ENCODE data around the gene RAI1.
"Not testable (repeated sequence)": the region's sequence is repeated elsewhere in the genome, so short reads cannot be mapped to it uniquely, and the experiment has no call there.

RAI1 gene

GRCh38 chr17:17681187-17681743 lies at the start of gene RAI1:
Gene RAI1, plus strand, starts transcription at chr17:17681458. Its CDS starts 111,491 bp downstream, at chr17:17792949.
- FAIRE-seq (no peak), DNase-seq (ENCODE audit: low spot score) (peak; percentile 87)

- DNase-seq (ENCODE audit: low spot score); FAIRE-seq: not testable (repeated sequence)
Measured at GRCh38 chr17:17632690-17633089, 48.6 kb upstream of the RAI1 start.

- no peak for DNase-seq (ENCODE audit: low spot score)
- no peak for FAIRE-seq
Measured at GRCh38 chr17:17633310-17633709, 47.9 kb upstream of the RAI1 start.

- FAIRE-seq (no peak), DNase-seq (ENCODE audit: low spot score) (no peak)
Measured at GRCh38 chr17:17635126-17635525, 46.1 kb upstream of the RAI1 start.

GRCh38 chr17:17635537-17636271 lies 45.6 kb upstream of the RAI1 start:
- not testable (repeated sequence) for FAIRE-seq; DNase-seq (ENCODE audit: low spot score)

GRCh38 chr17:17636272-17636885 lies 44.9 kb upstream of the RAI1 start:
- DNase-seq (ENCODE audit: low spot score) (no peak), FAIRE-seq (no peak)

- no peak for DNase-seq (ENCODE audit: low spot score)
- no peak for FAIRE-seq
Measured at GRCh38 chr17:17638467-17638866, 42.8 kb upstream of the RAI1 start.

- DNase-seq (ENCODE audit: low spot score); FAIRE-seq: not testable (repeated sequence)
Measured at GRCh38 chr17:17639661-17640270, 41.5 kb upstream of the RAI1 start.

- FAIRE-seq = no peak
- peak; percentile 74 for DNase-seq (ENCODE audit: low spot score)
Measured at GRCh38 chr17:17641621-17642409, 39.4 kb upstream of the RAI1 start.

GRCh38 chr17:17645148-17645547 lies 36.1 kb upstream of the RAI1 start:
- FAIRE-seq; DNase-seq (ENCODE audit: low spot score): not testable (repeated sequence)

- FAIRE-seq (no peak), DNase-seq (ENCODE audit: low spot score) (no peak)
Measured at GRCh38 chr17:17645961-17646360, 35.3 kb upstream of the RAI1 start.

GRCh38 chr17:17647524-17648178 lies 33.6 kb upstream of the RAI1 start:
- FAIRE-seq = no peak
- no peak for DNase-seq (ENCODE audit: low spot score)

- no peak for DNase-seq (ENCODE audit: low spot score)
- FAIRE-seq = no peak
Measured at GRCh38 chr17:17648762-17649161, 32.5 kb upstream of the RAI1 start.

GRCh38 chr17:17650959-17651358 lies 30.3 kb upstream of the RAI1 start:
- no peak for DNase-seq (ENCODE audit: low spot score)
- peak; percentile 30 for FAIRE-seq

GRCh38 chr17:17653343-17653742 lies 27.9 kb upstream of the RAI1 start:
- DNase-seq (ENCODE audit: low spot score) (no peak), FAIRE-seq (no peak)

GRCh38 chr17:17659340-17659739 lies 21.9 kb upstream of the RAI1 start:
- no peak for DNase-seq (ENCODE audit: low spot score)
- no peak for FAIRE-seq

- FAIRE-seq = no peak
- no peak for DNase-seq (ENCODE audit: low spot score)
Measured at GRCh38 chr17:17661134-17661533, 20.1 kb upstream of the RAI1 start.

GRCh38 chr17:17661834-17662385 lies 19.3 kb upstream of the RAI1 start:
- FAIRE-seq (no peak), DNase-seq (ENCODE audit: low spot score) (no peak)

GRCh38 chr17:17663160-17664063 lies 17.8 kb upstream of the RAI1 start:
- FAIRE-seq (peak; percentile 95), DNase-seq (ENCODE audit: low spot score) (peak; percentile 97)

Measured in urothelium cell line (cell line).